SK-N-SH treated with all-trans-retinoic acid at 6 μM for 48 hours (cell line): Measurements from ENCODE around the gene PPP1R16B.

Experiments
- ARNTL ChIP-seq: fragments of 450-650 bp; formaldehyde crosslinking; IDR thresholded peaks from 2 replicates; pipeline ENCODE4 v1.5.0; 2020; ENCODE audit warnings: low read depth, mild to moderate bottlenecking, moderate library complexity, borderline replicate concordance
- BACH2 ChIP-seq: fragments of 250-450 bp; sonication (Bioruptor Pico); IDR thresholded peaks from 2 replicates; pipeline ENCODE4 v1.9.0; 2021; ENCODE audit warnings: mild to moderate bottlenecking, borderline replicate concordance
- GLIS3 ChIP-seq: fragments of 250-450 bp; sonication (Bioruptor Pico); IDR thresholded peaks from 2 replicates; pipeline ENCODE4 v1.5.0; 2020; ENCODE audit warnings: mild to moderate bottlenecking, moderate library complexity
- ISL1 ChIP-seq: fragments of 250-450 bp; sonication (Bioruptor Pico); IDR thresholded peaks from 2 replicates; pipeline ENCODE4 v2.1.2; 2022; ENCODE audit warnings: mild to moderate bottlenecking, moderate library complexity
- OSR1 ChIP-seq: fragments of 250-450 bp; sonication (Bioruptor Pico); IDR thresholded peaks from 2 replicates; pipeline ENCODE4 v1.8.0; 2022; ENCODE audit warnings: moderate library complexity, mild to moderate bottlenecking, inconsistent platforms
- POU6F1 ChIP-seq: fragments of 250-450 bp; sonication (Bioruptor Pico); IDR thresholded peaks from 2 replicates; pipeline ENCODE4 v1.8.0; 2021; ENCODE audit warnings: low read depth, mild to moderate bottlenecking, moderate library complexity, borderline replicate concordance
- TSHZ2 ChIP-seq: fragments of 250-450 bp; sonication (Bioruptor Pico); IDR thresholded peaks from 2 replicates; pipeline ENCODE4 v1.5.0; 2020; ENCODE audit warnings: mild to moderate bottlenecking, moderate library complexity
- ZFP3 ChIP-seq: fragments of 250-450 bp; sonication (Bioruptor Pico); IDR thresholded peaks from 2 replicates; pipeline ENCODE4 v1.5.0; 2020; ENCODE audit warnings: mild to moderate bottlenecking, moderate library complexity
- ZNF70 ChIP-seq: fragments of 450-650 bp; formaldehyde crosslinking; IDR thresholded peaks from 2 replicates; pipeline ENCODE4 v1.5.0; 2020; ENCODE audit warnings: mild to moderate bottlenecking, moderate library complexity
- TF ChIP-seq, protein P1 (sequence below): fragments of 250-450 bp; sonication (Bioruptor Pico); IDR thresholded peaks from 2 replicates; pipeline ENCODE4 v1.8.0; 2020; ENCODE audit warnings: mild to moderate bottlenecking, moderate library complexity, borderline replicate concordance

DNA sequence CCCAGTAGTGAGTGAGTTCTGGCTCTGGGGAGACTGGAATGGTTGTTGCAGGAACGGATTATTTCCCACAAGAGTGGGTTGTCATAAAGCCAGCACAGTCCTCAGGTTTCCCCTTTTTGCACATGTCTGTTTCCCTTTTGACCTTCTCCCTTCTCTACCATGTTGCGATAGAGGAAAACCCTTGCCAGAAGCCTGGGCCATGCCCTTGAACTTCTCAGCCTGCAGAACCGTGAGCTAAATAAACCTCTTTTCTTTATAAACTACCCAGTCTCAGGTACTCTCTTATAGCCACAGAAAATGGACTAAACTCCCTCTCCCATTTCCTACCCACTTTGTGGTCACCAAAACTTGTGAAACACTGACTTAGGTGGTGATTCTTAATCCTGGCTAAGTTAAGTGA lies 7.2 kb upstream of the PPP1R16B start:
- no peak for TF ChIP-seq GLIS3 (CRISPR knock-in tag)
- no peak for TF ChIP-seq OSR1 (CRISPR knock-in tag)
- TF ChIP-seq, protein P1, sequence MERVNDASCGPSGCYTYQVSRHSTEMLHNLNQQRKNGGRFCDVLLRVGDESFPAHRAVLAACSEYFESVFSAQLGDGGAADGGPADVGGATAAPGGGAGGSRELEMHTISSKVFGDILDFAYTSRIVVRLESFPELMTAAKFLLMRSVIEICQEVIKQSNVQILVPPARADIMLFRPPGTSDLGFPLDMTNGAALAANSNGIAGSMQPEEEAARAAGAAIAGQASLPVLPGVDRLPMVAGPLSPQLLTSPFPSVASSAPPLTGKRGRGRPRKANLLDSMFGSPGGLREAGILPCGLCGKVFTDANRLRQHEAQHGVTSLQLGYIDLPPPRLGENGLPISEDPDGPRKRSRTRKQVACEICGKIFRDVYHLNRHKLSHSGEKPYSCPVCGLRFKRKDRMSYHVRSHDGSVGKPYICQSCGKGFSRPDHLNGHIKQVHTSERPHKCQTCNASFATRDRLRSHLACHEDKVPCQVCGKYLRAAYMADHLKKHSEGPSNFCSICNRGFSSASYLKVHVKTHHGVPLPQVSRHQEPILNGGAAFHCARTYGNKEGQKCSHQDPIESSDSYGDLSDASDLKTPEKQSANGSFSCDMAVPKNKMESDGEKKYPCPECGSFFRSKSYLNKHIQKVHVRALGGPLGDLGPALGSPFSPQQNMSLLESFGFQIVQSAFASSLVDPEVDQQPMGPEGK (CRISPR knock-in tag) = no peak
- TF ChIP-seq POU6F1 = no peak
- TF ChIP-seq TSHZ2 (CRISPR knock-in tag) = no peak
- no peak for TF ChIP-seq ARNTL (CRISPR knock-in tag)
- TF ChIP-seq ZNF70 (CRISPR knock-in tag) = no peak
- TF ChIP-seq ISL1 (CRISPR knock-in tag) = no peak
- TF ChIP-seq BACH2 (CRISPR knock-in tag) = no peak
- TF ChIP-seq ZFP3 (CRISPR knock-in tag) = no peak
